H9 (cell line): ENCODE data around the gene TERT. TPM values are rescaled to one million over a fixed set of nuclear protein-coding genes. Genes with fewer than 3 reads are reported as not detected.

Source experiments
- DNase-seq: peaks from one replicate; pipeline ENCODE4 v3.0.0-alpha.2; 2017
- H2AFZ ChIP-seq: one replicate; pipeline ENCODE4 v1.6.1; 2013; ENCODE audit warnings: mild to moderate bottlenecking, low read length, control low read depth, moderate library complexity
- H2AK5ac ChIP-seq: 2 replicates; pipeline ENCODE4 v1.6.1; 2013; ENCODE audit warnings: low read length, control low read depth, mixed read lengths; ENCODE audit not compliant: insufficient read length
- H2BK120ac ChIP-seq: one replicate; pipeline ENCODE4 v1.6.1; 2013; ENCODE audit warnings: low read depth, mild to moderate bottlenecking, low read length, control low read depth, inconsistent platforms; ENCODE audit not compliant: poor library complexity, severe bottlenecking
- H2BK12ac ChIP-seq: 2 replicates; pipeline ENCODE4 v1.6.1; 2013; ENCODE audit warnings: low read length, control low read depth, mixed read lengths, low read depth; ENCODE audit not compliant: insufficient read length
- H2BK15ac ChIP-seq: 2 replicates; pipeline ENCODE4 v1.6.1; 2013; ENCODE audit warnings: low read depth, low read length, control low read depth
- H2BK20ac ChIP-seq: one replicate; pipeline ENCODE4 v1.6.1; 2013; ENCODE audit warnings: low read depth, mild to moderate bottlenecking, low read length, control low read depth, inconsistent platforms; ENCODE audit not compliant: poor library complexity, severe bottlenecking
- H2BK5ac ChIP-seq: 2 replicates; pipeline ENCODE4 v1.6.1; 2013; ENCODE audit warnings: low read length, control low read depth, mixed read lengths; ENCODE audit not compliant: insufficient read length
- H3K14ac ChIP-seq: 2 replicates; pipeline ENCODE4 v1.6.1; 2013; ENCODE audit warnings: low read length, control low read depth; ENCODE audit not compliant: insufficient read depth
- H3K18ac ChIP-seq: 2 replicates; pipeline ENCODE4 v1.6.1; 2013; ENCODE audit warnings: low read depth, mild to moderate bottlenecking, mixed read lengths, low read length, control low read depth; ENCODE audit not compliant: insufficient read length
- H3K23ac ChIP-seq: 2 replicates; pipeline ENCODE4 v1.6.1; 2013; ENCODE audit warnings: low read length, control low read depth, mixed read lengths, low read depth; ENCODE audit not compliant: insufficient read length
- H3K23me2 ChIP-seq: 2 replicates; pipeline ENCODE4 v1.6.1; 2013; ENCODE audit warnings: low read depth, mild to moderate bottlenecking, mixed read lengths, low read length, control low read depth; ENCODE audit not compliant: insufficient read length, poor library complexity, severe bottlenecking
- H3K27ac ChIP-seq: 2 replicates; pipeline ENCODE4 v1.5.1; 2013; ENCODE audit warnings: low read length, control low read depth, mixed read lengths, low read depth; ENCODE audit not compliant: insufficient read length
- H3K27me3 ChIP-seq: 2 replicates; pipeline ENCODE4 v1.6.1; 2013; ENCODE audit warnings: low read length, control low read depth, inconsistent platforms; ENCODE audit not compliant: insufficient read depth
- H3K4ac ChIP-seq: 2 replicates; pipeline ENCODE4 v1.6.1; 2013; ENCODE audit warnings: low read depth, mild to moderate bottlenecking, control low read depth, inconsistent platforms, low read length, moderate library complexity
- H3K4me1 ChIP-seq: 2 replicates; pipeline ENCODE4 v1.6.1; 2013; ENCODE audit warnings: low read length, control low read depth, inconsistent platforms; ENCODE audit not compliant: insufficient read depth
- H3K4me2 ChIP-seq: 2 replicates; pipeline ENCODE4 v1.6.1; 2013; ENCODE audit warnings: low read length, control low read depth, mixed read lengths; ENCODE audit not compliant: insufficient read length, insufficient read depth
- H3K56ac ChIP-seq: 2 replicates; pipeline ENCODE4 v1.6.1; 2013; ENCODE audit warnings: low read depth, mild to moderate bottlenecking, mixed read lengths, low read length, control low read depth; ENCODE audit not compliant: insufficient read length
- H3K79me1 ChIP-seq: 2 replicates; pipeline ENCODE4 v1.6.1; 2013; ENCODE audit warnings: low read depth, mild to moderate bottlenecking, moderate library complexity, low read length, control low read depth, inconsistent platforms; ENCODE audit not compliant: insufficient read depth, poor library complexity, severe bottlenecking
- H3K79me2 ChIP-seq: 2 replicates; pipeline ENCODE4 v1.6.1; 2013; ENCODE audit warnings: low read length, control low read depth, inconsistent platforms; ENCODE audit not compliant: insufficient read depth
- H3K9ac ChIP-seq: 2 replicates; pipeline ENCODE4 v1.6.1; 2013; ENCODE audit warnings: low read length, control low read depth, mixed read lengths; ENCODE audit not compliant: insufficient read length; ENCODE audit errors: extremely low read depth
- H3K9me3 ChIP-seq: one replicate; pipeline ENCODE4 v1.6.1; 2013; ENCODE audit warnings: low read depth, low read length, inconsistent platforms; ENCODE audit not compliant: control insufficient read depth
- H3T11ph ChIP-seq: one replicate; pipeline ENCODE4 v1.6.1; 2013; ENCODE audit warnings: mild to moderate bottlenecking, low read length, control low read depth, inconsistent platforms
- H4K20me1 ChIP-seq: one replicate; pipeline ENCODE4 v1.6.1; 2013; ENCODE audit not compliant: control insufficient read depth, insufficient read length, insufficient read depth
- H4K5ac ChIP-seq: 2 replicates; pipeline ENCODE4 v1.6.1; 2013; ENCODE audit warnings: low read depth, mild to moderate bottlenecking, mixed read lengths, low read length, control low read depth; ENCODE audit not compliant: insufficient read length
- H4K8ac ChIP-seq: replicated peaks from 2 replicates; pipeline ENCODE4 v1.6.1; 2013; ENCODE audit warnings: low read length, control low read depth, mixed read lengths, low read depth; ENCODE audit not compliant: insufficient read length
- H4K91ac ChIP-seq: 2 replicates; pipeline ENCODE4 v1.6.1; 2013; ENCODE audit warnings: low read depth, mild to moderate bottlenecking, moderate library complexity, mixed read lengths, low read length, control low read depth; ENCODE audit not compliant: insufficient read length
- H3K27ac Mint-ChIP-seq, 3 experiments: 2 replicates in 2 of 3; 3 replicates in 1 of 3; pipeline ENCODE4 v1.8.0; 2020 to 2021; ENCODE audit warnings: mixed read lengths in 3 of 3, mild to moderate bottlenecking in 1 of 3, moderate library complexity in 1 of 3
- H3K27me3 Mint-ChIP-seq: 2 replicates; pipeline ENCODE4 v1.8.0; 2021; ENCODE audit warnings: low read depth, mild to moderate bottlenecking, moderate library complexity, mixed read lengths
- H3K36me3 Mint-ChIP-seq, 3 experiments: 2 replicates in 2 of 3; 3 replicates in 1 of 3; pipeline ENCODE4 v1.8.0; 2020 to 2021; ENCODE audit warnings: low read depth in 3 of 3, mixed read lengths in 3 of 3; ENCODE audit not compliant: insufficient read depth in 1 of 3
- H3K4me1 Mint-ChIP-seq, 2 experiments: 2 replicates each; pipeline ENCODE4 v1.8.0; 2020; ENCODE audit warnings: mixed read lengths in 2 of 2
- H3K4me3 Mint-ChIP-seq, 2 experiments: 2 replicates in 1 of 2; 3 replicates in 1 of 2; pipeline ENCODE4 v1.8.0; 2020 to 2021; ENCODE audit warnings: mild to moderate bottlenecking in 2 of 2, mixed read lengths in 2 of 2, moderate library complexity in 1 of 2
- H3K9me3 Mint-ChIP-seq, 2 experiments: 2 replicates in 1 of 2; 3 replicates in 1 of 2; pipeline ENCODE4 v1.8.0; 2020; ENCODE audit warnings: mild to moderate bottlenecking in 2 of 2, mixed read lengths in 2 of 2, moderate library complexity in 1 of 2
- CTCF ChIP-seq: fragments of 200-600 bp; sonication (generic); conservative IDR thresholded peaks from 3 replicates; pipeline ENCODE4 v1.8.0; 2021; ENCODE audit warnings: antibody characterized with exemption, mild to moderate bottlenecking
- WGBS: extraction: QIAGEN DNeasy Blood & Tissue Kit; methylation state at CpG from one replicate; pipeline ENCODE4 v1.1.7; 2013; ENCODE audit warnings: missing lambda C conversion rate, low lambda C conversion rate, mixed read lengths; ENCODE audit not compliant: insufficient read length; ENCODE audit errors: extremely low coverage; 5-methylcytosine and 5-hydroxymethylcytosine counted together
- total RNA-seq: library from RNA; stranded (reverse); gene quantifications from 2 replicates; pipeline ENCODE4 v1.2.1, GENCODE V29; 2021

Gene TERT
- total RNA-seq, 1 experiment from 2014 or later, result 15.5 TPM

- H3K56ac ChIP-seq, result no peak overlapping the region
- H2AK5ac ChIP-seq, result no peak overlapping the region
- no peak overlapping the region for H4K8ac ChIP-seq
- H2BK15ac ChIP-seq, result no peak overlapping the region
- no peak for TF ChIP-seq CTCF
- H3K4me1 Mint-ChIP-seq, result no peaks in the 10 kb centered on the region
- no peaks in the 10 kb centered on the region for H3K79me2 ChIP-seq
- no peak overlapping the region for H4K5ac ChIP-seq
- no peak overlapping the region for H2BK12ac ChIP-seq
- no peak overlapping the region for H3K27ac ChIP-seq
- no peaks in the 10 kb centered on the region for H3K79me1 ChIP-seq
- no peaks in the 10 kb centered on the region for H3K27me3 ChIP-seq
- no peak overlapping the region for H3K23ac ChIP-seq
- peaks cover 0 to 9% (median 4%) of the 10 kb centered on the region in 3 experiments; a peak in 5 of 7 replicates for H3K36me3 Mint-ChIP-seq
- H4K91ac ChIP-seq, result no peak overlapping the region
- H3K9me3 ChIP-seq, result no peaks in the 10 kb centered on the region
- peak overlapping the region; percentile 70; the same call in 1 of the 2 replicates for H3K14ac ChIP-seq
- WGBS, result no CpG with 5 or more reads among the region's 22 CpGs
- H3K4me3 Mint-ChIP-seq, result peak overlapping the region; percentile 57 to 74
- no peak overlapping the region for H3K4ac ChIP-seq
- H3K18ac ChIP-seq, result no peak overlapping the region
- H3K9me3 Mint-ChIP-seq, result no peaks in the 10 kb centered on the region; a peak in 1 of 5 replicates
- H2BK20ac ChIP-seq, result no peak overlapping the region
- H3K27ac Mint-ChIP-seq, result no peak overlapping the region
- no peak overlapping the region for H2BK120ac ChIP-seq
- no peaks in the 10 kb centered on the region for H3K4me1 ChIP-seq
- H3K23me2 ChIP-seq, result peaks cover 12% of the 10 kb centered on the region
- H4K20me1 ChIP-seq, result no peaks in the 10 kb centered on the region
- peaks cover 18% of the 10 kb centered on the region for H3K27me3 Mint-ChIP-seq
- H2AFZ ChIP-seq, result no peak overlapping the region
- H3K4me2 ChIP-seq, result peak overlapping the region; percentile 67
- H2BK5ac ChIP-seq, result no peak overlapping the region
- no peak overlapping the region for H3T11ph ChIP-seq
- no peak for DNase-seq
- no peak overlapping the region for H3K9ac ChIP-seq
Measured at GRCh38 chr5:1295650-1296037, 776 bp upstream of the TERT start.
